Loucy (cell line): ENCODE measurements around the gene TOR3A.

Source experiments
- H2AFZ ChIP-seq: fragments of 200-600 bp; sonication (generic); 2 replicates; pipeline ENCODE4 v1.6.0; 2016; ENCODE audit warnings: antibody characterized with exemption, mild to moderate bottlenecking, low read length, moderate library complexity
- H3F3A ChIP-seq: fragments of 200-600 bp; 2 replicates; pipeline ENCODE4 v1.6.0; 2016; ENCODE audit warnings: antibody characterized with exemption, low read depth, mild to moderate bottlenecking
- H3K27me3 ChIP-seq: fragments of 200-600 bp; sonication (generic); 2 replicates; pipeline ENCODE4 v1.6.1; 2014; ENCODE audit warnings: low read length, mild to moderate bottlenecking; ENCODE audit not compliant: insufficient read depth, poor library complexity, severe bottlenecking
- H3K36me3 ChIP-seq: fragments of 200-600 bp; sonication (generic); 2 replicates; pipeline ENCODE4 v1.6.1; 2016; ENCODE audit warnings: low read length; ENCODE audit not compliant: insufficient read depth
- H3K4me1 ChIP-seq: fragments of 200-600 bp; sonication (generic); 2 replicates; pipeline ENCODE4 v1.5.1; 2014; ENCODE audit warnings: low read length, mild to moderate bottlenecking; ENCODE audit not compliant: insufficient read depth, poor library complexity, severe bottlenecking
- H3K4me2 ChIP-seq: fragments of 200-600 bp; sonication (generic); 2 replicates; pipeline ENCODE4 v1.6.0; 2014; ENCODE audit warnings: antibody characterized with exemption, low read length, low read depth, mild to moderate bottlenecking; ENCODE audit not compliant: poor library complexity, severe bottlenecking
- H3K4me3 ChIP-seq: fragments of 200-600 bp; sonication (generic); 2 replicates; pipeline ENCODE4 v1.5.1; 2014; ENCODE audit warnings: low read length, mild to moderate bottlenecking, mixed read lengths; ENCODE audit not compliant: poor library complexity, severe bottlenecking
- H3K79me2 ChIP-seq: fragments of 200-600 bp; sonication (generic); 2 replicates; pipeline ENCODE4 v1.6.1; 2014; ENCODE audit warnings: low read length; ENCODE audit not compliant: insufficient read depth
- H3K9ac ChIP-seq: fragments of 200-600 bp; sonication (generic); 2 replicates; pipeline ENCODE4 v1.6.0; 2014; ENCODE audit warnings: mild to moderate bottlenecking, low read depth, low read length, moderate library complexity; ENCODE audit not compliant: poor library complexity, severe bottlenecking
- H3K9me2 ChIP-seq: fragments of 200-600 bp; sonication (generic); replicated peaks from 2 replicates; pipeline ENCODE4 v1.6.1; 2016; ENCODE audit warnings: low read depth, low read length, mixed read lengths
- H3K9me3 ChIP-seq: fragments of 200-600 bp; sonication (generic); 2 replicates; pipeline ENCODE4 v1.6.1; 2014; ENCODE audit warnings: mild to moderate bottlenecking, antibody characterized with exemption, low read length, low read depth; ENCODE audit not compliant: insufficient read depth
- H4K20me1 ChIP-seq: fragments of 200-600 bp; sonication (generic); 2 replicates; pipeline ENCODE4 v1.6.0; 2014; ENCODE audit warnings: antibody characterized with exemption, low read length, mild to moderate bottlenecking; ENCODE audit not compliant: insufficient read depth, poor library complexity, severe bottlenecking
- CTCF ChIP-seq: fragments of 200-600 bp; sonication (generic); conservative IDR thresholded peaks from 2 replicates; pipeline ENCODE4 v1.5.1; 2014; ENCODE audit warnings: mild to moderate bottlenecking, antibody characterized with exemption, low read length
- EZH2phosphoT487 ChIP-seq: fragments of 200-600 bp; IDR thresholded peaks from 2 replicates; pipeline ENCODE4 v1.6.1; 2018; ENCODE audit warnings: antibody characterized with exemption, mild to moderate bottlenecking, moderate library complexity, borderline replicate concordance

TOR3A gene

GRCh38 chr1:179077396-179077795, 4.5 kb upstream of the TOR3A start:
- Histone ChIP-seq H3K4me3 (no peak overlapping the region), H3K79me2 (peaks cover 1% of the 10 kb centered on the region; the same call in 1 of the 2 replicates)

DNA sequence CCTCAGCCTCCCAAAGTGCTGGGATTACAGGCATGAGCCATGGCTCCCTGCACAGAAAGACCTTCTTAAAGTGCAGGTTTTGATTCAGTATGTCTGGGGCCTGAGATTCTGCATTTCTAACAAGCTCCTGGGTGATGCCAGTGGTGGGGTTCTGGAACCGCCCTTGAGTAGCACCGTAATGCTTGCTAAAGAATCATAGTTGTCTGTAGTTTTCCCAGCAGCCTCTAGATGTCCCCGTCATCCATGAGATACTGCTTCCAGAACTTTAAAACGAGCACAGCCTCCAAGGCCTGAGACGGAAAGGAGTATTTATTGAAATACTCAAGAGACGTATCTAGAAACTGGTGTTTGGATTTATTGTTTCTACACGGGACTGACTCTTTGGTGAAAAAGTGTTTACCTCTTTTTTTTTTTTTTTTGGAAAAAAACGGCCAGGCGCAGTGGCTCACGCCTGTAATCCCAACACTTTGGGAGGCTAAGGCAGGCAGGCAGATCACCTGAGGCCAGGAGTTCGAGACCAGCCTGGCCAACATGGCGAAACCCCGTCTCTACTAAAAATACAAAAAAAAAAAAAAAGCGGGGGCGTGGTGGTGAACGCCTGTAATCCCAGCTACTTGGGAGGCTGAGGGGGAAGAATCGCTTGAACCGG, 2.6 kb upstream of the TOR3A start:
- Histone ChIP-seq H3K9me2 (no peaks in the 10 kb centered on the region), H3K4me1 (peaks cover 15% of the 10 kb centered on the region), H3F3A (no peaks in the 10 kb centered on the region), H4K20me1 (peaks cover 5% of the 10 kb centered on the region), H3K79me2 (peaks cover 20% of the 10 kb centered on the region), H3K27me3 (no peaks in the 10 kb centered on the region), H3K4me2 (no peak overlapping the region), H3K4me3 (no peak overlapping the region), H3K36me3 (no peaks in the 10 kb centered on the region), H3K9me3 (no peaks in the 10 kb centered on the region), H2AFZ (no peak overlapping the region), H3K9ac (no peak overlapping the region)
- TF ChIP-seq EZH2phosphoT487 (no peak), CTCF (peak; percentile 76)

More at GRCh38 chr1:179077396-179077795, 4.5 kb upstream of the TOR3A start:
- Histone ChIP-seq H3K9ac (no peak overlapping the region), H3K36me3 (peaks cover 8% of the 10 kb centered on the region; the same call in 1 of the 2 replicates), H3F3A (no peaks in the 10 kb centered on the region), H3K4me2 (no peak overlapping the region), H4K20me1 (no peaks in the 10 kb centered on the region), H3K9me3 (no peaks in the 10 kb centered on the region), H3K9me2 (no peaks in the 10 kb centered on the region), H3K27me3 (no peaks in the 10 kb centered on the region), H3K4me1 (peaks cover 9% of the 10 kb centered on the region), H2AFZ (no peak overlapping the region)
- TF ChIP-seq EZH2phosphoT487 (no peak), CTCF (no peak)

- peak overlapping the region; percentile 95 for H3K4me2 ChIP-seq
These were observed 794 bp upstream of the TOR3A start for GRCh38 chr1:179080866-179081686.

More at GRCh38 chr1:179080866-179081686, 794 bp upstream of the TOR3A start:
- H3F3A ChIP-seq = no peaks in the 10 kb centered on the region
- peaks cover 15% of the 10 kb centered on the region for H3K4me1 ChIP-seq
- H4K20me1 ChIP-seq = peaks cover 9% of the 10 kb centered on the region
- H3K79me2 ChIP-seq = peaks cover 38% of the 10 kb centered on the region
- TF ChIP-seq CTCF (no peak), EZH2phosphoT487 (no peak)
- H2AFZ ChIP-seq = peak overlapping the region; percentile 78
- no peaks in the 10 kb centered on the region for H3K27me3 ChIP-seq
- H3K9me3 ChIP-seq = no peaks in the 10 kb centered on the region
- H3K9me2 ChIP-seq = no peaks in the 10 kb centered on the region
- peak overlapping the region; percentile 70 for H3K9ac ChIP-seq
- H3K36me3 ChIP-seq = 0 out of 2 replicates have a peak, but pooled peaks cover 2% of the 10 kb centered on the region
- peak overlapping the region; percentile 75 for H3K4me3 ChIP-seq
